ENCODE results near the gene NPFF. TPM values are rescaled to one million over a fixed set of nuclear protein-coding genes. Genes with fewer than 3 reads are reported as not detected.

The NPFF gene
- total and polyA plus RNA-seq, 2 of the 13 experiments (the other 11 are each of a cell fraction or from before 2014, with no cell fraction given) = not detected

DNA sequence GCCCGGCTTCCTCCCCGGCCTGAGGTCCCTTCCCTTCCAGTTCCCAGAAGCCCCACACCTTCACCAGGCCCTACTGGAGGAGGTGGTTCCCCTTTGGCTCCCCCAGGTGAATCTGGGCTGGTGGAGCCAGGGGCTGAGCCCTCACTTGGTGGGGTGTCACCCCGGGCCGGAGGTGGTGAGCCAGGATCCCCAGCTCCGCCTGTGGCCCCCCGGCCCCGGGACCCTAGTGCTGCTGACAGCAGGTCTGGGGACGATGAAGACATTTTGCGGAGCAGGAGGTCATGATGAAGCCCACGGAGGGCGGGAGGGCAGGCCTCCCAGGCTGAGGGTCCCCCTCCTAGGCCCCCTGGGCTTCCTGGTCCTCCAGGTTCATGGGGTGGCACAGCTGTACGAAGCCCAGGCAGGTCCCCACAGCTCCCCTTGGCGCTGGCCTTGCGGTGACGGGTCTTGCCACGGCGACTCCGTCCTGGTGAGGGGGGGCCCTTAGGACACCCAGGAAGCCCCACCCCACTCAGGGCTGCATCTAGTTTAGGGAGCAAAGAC lies 24.6 kb downstream of the NPFF start:
- intact Hi-C loops (cut with micrococcal nuclease; ENCODE audit: unreplicated experiment) (no loop called here), in situ Hi-C loops (cut with HindIII; ENCODE audit: extremely low pct_ligation_motif_present, low pct_unique_long_range_greater_than_20kb) (no loop called here)
- 90% methylated on average over 2 of the region's 18 CpGs for WGBS (ENCODE audit: low lambda C conversion rate)
- DNase-seq (ENCODE audit: low spot score) = no peak
- H4K20me1 ChIP-seq (ENCODE audit: insufficient read depth, low read length) = peaks cover 12% of the 10 kb centered on the region
- no peaks in the 10 kb centered on the region for H3K27me3 ChIP-seq (ENCODE audit: control insufficient read depth in 1 of 2, insufficient read depth in 2 of 2, low read length in 2 of 2)
- POLR2A ChIA-PET = interaction anchor here (0.7 to 4.2 kb wide), 8 partner anchors 10 to 162 kb away, joined by 3 to 58 read pairs (median 6); partner anchors contain the start of genes AAAS, MAP3K12, PRR13 and SP1
- H3K27ac ChIP-seq (ENCODE audit: extremely low read length, insufficient read depth, low read length) = no peak overlapping the region
- H3K4me3 ChIP-seq (replicated peaks in 1 of 3; ENCODE audit: insufficient read depth in 1 of 3, low read depth in 2 of 3, low read length in 3 of 3) = no peak overlapping the region
- peak; percentile 2 for ATAC-seq
- H3K4me2 ChIP-seq (ENCODE audit: low read depth, low read length) = no peak overlapping the region
- no peak overlapping the region for H2AFZ ChIP-seq (ENCODE audit: low read length)
- CTCF ChIA-PET (ENCODE audit: low intra/inter-chr PET ratio, low total read pairs) = no interaction called here
- H3K36me3 ChIP-seq (replicated peaks in 1 of 2; ENCODE audit: control insufficient read depth in 1 of 2, insufficient read depth in 2 of 2, low read length in 2 of 2) = peaks cover 13 to 45% of the 10 kb centered on the region in 2 experiments
- H3K9me3 ChIP-seq (ENCODE audit: low read length) = no peaks in the 10 kb centered on the region
- no peaks in the 10 kb centered on the region for H3K79me2 ChIP-seq (ENCODE audit: insufficient read depth, low read length)
- no TSS peak for BruUV-seq (replicated peaks)
- no peak overlapping the region for H3K9ac ChIP-seq (ENCODE audit: insufficient read depth, low read depth, low read length)
- FAIRE-seq = no peak
- H3K4me1 ChIP-seq (ENCODE audit: insufficient read depth, low read length) = no peaks in the 10 kb centered on the region
- TF ChIP-seq, protein P1, sequence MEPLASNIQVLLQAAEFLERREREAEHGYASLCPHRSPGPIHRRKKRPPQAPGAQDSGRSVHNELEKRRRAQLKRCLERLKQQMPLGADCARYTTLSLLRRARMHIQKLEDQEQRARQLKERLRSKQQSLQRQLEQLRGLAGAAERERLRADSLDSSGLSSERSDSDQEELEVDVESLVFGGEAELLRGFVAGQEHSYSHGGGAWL (CRISPR knock-in tag; IDR thresholded peaks at IDR 0.05) = 0 out of 2 replicates have a peak, but pooled peaks have one; percentile 17
- TF ChIP-seq ZFX (CRISPR knock-in tag; IDR thresholded peaks at IDR 0.05; ENCODE audit: low read depth) (peak; percentile 19; the same call in 1 of the 2 replicates), KDM2A (CRISPR knock-in tag; IDR thresholded peaks at IDR 0.05; ENCODE audit: borderline replicate concordance, low read depth) (peak; percentile 45; the same call in 1 of the 2 replicates), TAF15 (IDR thresholded peaks at IDR 0.05; ENCODE audit: low read depth, low read length, poor library complexity, severe bottlenecking) (peak; percentile 74), LCORL (IDR thresholded peaks at IDR 0.05) (no peak), LCORL (CRISPR knock-in tag; IDR thresholded peaks at IDR 0.05) (no peak), PATZ1 (CRISPR knock-in tag; IDR thresholded peaks at IDR 0.05) (peak; percentile 60; the same call in 1 of the 2 replicates), POLR2A (IDR thresholded peaks at IDR 0.05; ENCODE audit: insufficient read depth in 1 of 2, low read depth in 2 of 2, low read length in 2 of 2) (peak in 1 of 2 experiments; percentile 53; a peak in 1 of 4 replicates), FOXC1 (CRISPR knock-in tag; IDR thresholded peaks at IDR 0.05; ENCODE audit: borderline replicate concordance) (no peak), ZNF629 (CRISPR knock-in tag; conservative IDR thresholded peaks at IDR 0.05) (no peak)
- TF ChIP-seq, protein P2, sequence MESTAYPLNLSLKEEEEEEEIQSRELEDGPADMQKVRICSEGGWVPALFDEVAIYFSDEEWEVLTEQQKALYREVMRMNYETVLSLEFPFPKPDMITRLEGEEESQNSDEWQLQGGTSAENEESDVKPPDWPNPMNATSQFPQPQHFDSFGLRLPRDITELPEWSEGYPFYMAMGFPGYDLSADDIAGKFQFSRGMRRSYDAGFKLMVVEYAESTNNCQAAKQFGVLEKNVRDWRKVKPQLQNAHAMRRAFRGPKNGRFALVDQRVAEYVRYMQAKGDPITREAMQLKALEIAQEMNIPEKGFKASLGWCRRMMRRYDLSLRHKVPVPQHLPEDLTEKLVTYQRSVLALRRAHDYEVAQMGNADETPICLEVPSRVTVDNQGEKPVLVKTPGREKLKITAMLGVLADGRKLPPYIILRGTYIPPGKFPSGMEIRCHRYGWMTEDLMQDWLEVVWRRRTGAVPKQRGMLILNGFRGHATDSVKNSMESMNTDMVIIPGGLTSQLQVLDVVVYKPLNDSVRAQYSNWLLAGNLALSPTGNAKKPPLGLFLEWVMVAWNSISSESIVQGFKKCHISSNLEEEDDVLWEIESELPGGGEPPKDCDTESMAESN (CRISPR knock-in tag; conservative IDR thresholded peaks at IDR 0.05) = peak; percentile 42; the same call in 1 of the 2 replicates
- TF ChIP-seq, protein P3, sequence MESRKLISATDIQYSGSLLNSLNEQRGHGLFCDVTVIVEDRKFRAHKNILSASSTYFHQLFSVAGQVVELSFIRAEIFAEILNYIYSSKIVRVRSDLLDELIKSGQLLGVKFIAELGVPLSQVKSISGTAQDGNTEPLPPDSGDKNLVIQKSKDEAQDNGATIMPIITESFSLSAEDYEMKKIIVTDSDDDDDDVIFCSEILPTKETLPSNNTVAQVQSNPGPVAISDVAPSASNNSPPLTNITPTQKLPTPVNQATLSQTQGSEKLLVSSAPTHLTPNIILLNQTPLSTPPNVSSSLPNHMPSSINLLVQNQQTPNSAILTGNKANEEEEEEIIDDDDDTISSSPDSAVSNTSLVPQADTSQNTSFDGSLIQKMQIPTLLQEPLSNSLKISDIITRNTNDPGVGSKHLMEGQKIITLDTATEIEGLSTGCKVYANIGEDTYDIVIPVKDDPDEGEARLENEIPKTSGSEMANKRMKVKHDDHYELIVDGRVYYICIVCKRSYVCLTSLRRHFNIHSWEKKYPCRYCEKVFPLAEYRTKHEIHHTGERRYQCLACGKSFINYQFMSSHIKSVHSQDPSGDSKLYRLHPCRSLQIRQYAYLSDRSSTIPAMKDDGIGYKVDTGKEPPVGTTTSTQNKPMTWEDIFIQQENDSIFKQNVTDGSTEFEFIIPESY (CRISPR knock-in tag; IDR thresholded peaks at IDR 0.05) = no peak
